Fibroblast of mammary gland (primary cell): ENCODE results near the gene DISC1.

Source experiments
- DNase-seq: peaks from one replicate; pipeline ENCODE4 v3.0.0-alpha.2; 2010; ENCODE audit warnings: low read depth
- H3K4me3 ChIP-seq: 2 replicates; pipeline ENCODE4 v1.5.1; 2011; ENCODE audit warnings: low read depth, mild to moderate bottlenecking, low read length, moderate library complexity; ENCODE audit not compliant: control insufficient read depth
- CTCF ChIP-seq: conservative IDR thresholded peaks from 2 replicates; pipeline ENCODE4 v1.5.1; 2011; ENCODE audit warnings: low read depth, low read length, inconsistent platforms; ENCODE audit not compliant: control insufficient read depth, insufficient read depth

DISC1 gene

GRCh38 chr1:231716879-231717278 lies 90.3 kb downstream of the DISC1 start:
- TF ChIP-seq CTCF: no peak
- DNase-seq: no peak
- no peak overlapping the region for H3K4me3 ChIP-seq

- no peak for DNase-seq
- TF ChIP-seq CTCF: no peak
- H3K4me3 ChIP-seq: no peak overlapping the region
Measured at GRCh38 chr1:231719485-231720183, 93.0 kb downstream of the DISC1 start.

- no peak for TF ChIP-seq CTCF
- H3K4me3 ChIP-seq: no peak overlapping the region
Measured at GRCh38 chr1:231720652-231721325, 94.2 kb downstream of the DISC1 start.

GRCh38 chr1:231721436-231721835 lies 94.8 kb downstream of the DISC1 start:
- H3K4me3 ChIP-seq: no peak overlapping the region
- no peak for DNase-seq
- TF ChIP-seq CTCF: no peak

More at GRCh38 chr1:231720652-231721325, 94.2 kb downstream of the DISC1 start:
- DNase-seq: no peak

GRCh38 chr1:231722356-231722755 lies 95.8 kb downstream of the DISC1 start:
- TF ChIP-seq CTCF: no peak
- no peak overlapping the region for H3K4me3 ChIP-seq
- DNase-seq: no peak

- no peak for TF ChIP-seq CTCF
- no peak for DNase-seq
- no peak overlapping the region for H3K4me3 ChIP-seq
Measured at GRCh38 chr1:231723146-231723545, 96.6 kb downstream of the DISC1 start.
